ENCODE data around the gene TSC22D4.

Gene TSC22D4

GRCh38 chr7:100476903-100477870 lies 1.8 kb downstream of the TSC22D4 start:
- TF ChIP-seq POLR2AphosphoS5 (IDR thresholded peaks at IDR 0.05; ENCODE audit: low read depth, low read length) (no peak), REST (IDR thresholded peaks at IDR 0.05; ENCODE audit: insufficient read depth in 1 of 2, low read depth in 2 of 2, low read length in 2 of 2) (no peak), TAF1 (IDR thresholded peaks at IDR 0.05; ENCODE audit: borderline replicate concordance, insufficient read depth, low read length) (no peak), SIN3A (IDR thresholded peaks at IDR 0.05; ENCODE audit: borderline replicate concordance, insufficient read depth, low read length) (no peak), FOXP2 (optimal IDR thresholded peaks at IDR 0.05; ENCODE audit: borderline replicate concordance, extremely low read depth, extremely low read length, insufficient read depth) (no peak)

- TF ChIP-seq POLR2AphosphoS5 (IDR thresholded peaks at IDR 0.05; ENCODE audit: low read depth, low read length) (no peak), REST (IDR thresholded peaks at IDR 0.05; ENCODE audit: insufficient read depth in 1 of 2, low read depth in 2 of 2, low read length in 2 of 2) (no peak)
Measured at GRCh38 chr7:100476101-100476780, 2.8 kb downstream of the TSC22D4 start.

GRCh38 chr7:100475549-100475948 lies 3.5 kb downstream of the TSC22D4 start:
- TF ChIP-seq TAF1 (IDR thresholded peaks at IDR 0.05; ENCODE audit: borderline replicate concordance, insufficient read depth, low read length) (no peak), REST (IDR thresholded peaks at IDR 0.05; ENCODE audit: insufficient read depth in 1 of 2, low read depth in 2 of 2, low read length in 2 of 2) (no peak), SIN3A (IDR thresholded peaks at IDR 0.05; ENCODE audit: borderline replicate concordance, insufficient read depth, low read length) (no peak), FOXP2 (optimal IDR thresholded peaks at IDR 0.05; ENCODE audit: borderline replicate concordance, extremely low read depth, extremely low read length, insufficient read depth) (no peak), POLR2AphosphoS5 (IDR thresholded peaks at IDR 0.05; ENCODE audit: low read depth, low read length) (no peak)

- TF ChIP-seq FOXP2 (optimal IDR thresholded peaks at IDR 0.05; ENCODE audit: borderline replicate concordance, extremely low read depth, extremely low read length, insufficient read depth) (no peak), TAF1 (IDR thresholded peaks at IDR 0.05; ENCODE audit: borderline replicate concordance, insufficient read depth, low read length) (no peak), REST (IDR thresholded peaks at IDR 0.05; ENCODE audit: insufficient read depth in 1 of 2, low read depth in 2 of 2, low read length in 2 of 2) (no peak), SIN3A (IDR thresholded peaks at IDR 0.05; ENCODE audit: borderline replicate concordance, insufficient read depth, low read length) (no peak), POLR2AphosphoS5 (IDR thresholded peaks at IDR 0.05; ENCODE audit: low read depth, low read length) (no peak)
Measured at GRCh38 chr7:100472854-100473499, 6.0 kb downstream of the TSC22D4 start.
